Right lobe of liver (tissue), 6 donors: ENCODE measurements around the gene SERPING1. TPM values are rescaled to one million over a fixed set of nuclear protein-coding genes. Genes with fewer than 3 reads are reported as not detected.

ENCODE experiments used
- ATAC-seq, 4 donors: fragments of 200-7000 bp; cut with Tn5 transposase; one replicate each; pipeline ENCODE4 v1.9.1; 2020; ENCODE audit warnings: mild to moderate bottlenecking in 4 of 4, moderate library complexity in 4 of 4
- DNase-seq, 3 donors: peaks; one replicate each; pipeline ENCODE4 v3.0.0-alpha.2; 2020
- H3K27ac ChIP-seq, 3 donors: fragments of 200-600 bp; one replicate each; pipeline ENCODE4 v1.8.0; 2022
- H3K27me3 ChIP-seq, 2 donors: fragments of 200-600 bp; one replicate each; pipeline ENCODE4 v1.8.0; 2022
- H3K36me3 ChIP-seq, 4 donors: fragments of 200-600 bp; sonication (generic) in 1 of 4; one replicate each; pipeline versions ENCODE4 v1.5.1 to v1.8.0; 2017 to 2022; ENCODE audit warnings: control low read depth in 1 of 4
- H3K4me1 ChIP-seq, 4 donors: fragments of 200-600 bp; sonication (generic) in 1 of 4; one replicate each; pipeline versions ENCODE4 v1.5.1 to v1.8.0; 2017 to 2022; ENCODE audit warnings: control low read depth in 1 of 4
- H3K4me3 ChIP-seq, 3 donors: fragments of 200-600 bp; one replicate each; pipeline ENCODE4 v1.8.0; 2022
- H3K9me3 ChIP-seq, 4 donors: fragments of 200-600 bp; sonication (generic) in 1 of 4; one replicate each; pipeline versions ENCODE4 v1.5.1 to v1.8.0; 2017 to 2022; ENCODE audit warnings: control low read depth in 1 of 4
- CTCF ChIP-seq, 4 donors: fragments of 200-600 bp in 3 of 4; fragments of 450-650 bp in 1 of 4; IDR thresholded peaks; one replicate each; pipeline versions ENCODE4 v1.5.1 to v1.8.0; 2016 to 2022; ENCODE audit warnings: antibody characterized with exemption in 4 of 4, mild to moderate bottlenecking in 2 of 4
- POLR2A ChIP-seq: fragments of 450-650 bp; IDR thresholded peaks from one replicate; pipeline ENCODE4 v1.6.1; 2017; ENCODE audit warnings: antibody characterized with exemption, mild to moderate bottlenecking
- WGBS: methylation state at CpG from one replicate; pipeline ENCODE4 v1.1.6; 2018; ENCODE audit warnings: low coverage, low lambda C conversion rate; ENCODE audit not compliant: insufficient coverage; ENCODE audit errors: missing lambda C conversion rate; 5-methylcytosine and 5-hydroxymethylcytosine counted together
- intact Hi-C, 2 donors: fragments of 100-400 bp; cut with DNase I; formaldehyde crosslinking; loops; one replicate each; pipeline versions ENCODE4 v1.11.2 to v1.14.1; 2022
- total RNA-seq, 6 experiments: library from RNA; depleted of rRNA in 2 of 6; stranded (reverse); fragments of >200 nt in 2 of 6; fragmentation: NEBNext Ultra II Directional in 3 of 6; extraction: Animal tissue kit (Norgen Biotek cat#: 25700) in 3 of 6; gene quantifications; one replicate each; pipeline versions ENCODE4 v1.1.0 to v1.2.4, GENCODE V29; 2016 to 2023
- donor health status: DM: no; HTN: yes; CAD: no.
- donor health status: DM: no; HTN: no; CAD: no.
- donor health status: DM: no; HTN: no; CAD: no.
- donor health status: DM: no; HTN: yes; CAD: no.
- donor health status: DM: no; HTN: yes; CAD: no.

SERPING1 gene
- total RNA-seq, 6 experiments from 2014 or later: 1,903 to 2,571 (median 2,194) TPM

- Histone ChIP-seq H3K27me3 (no peaks in the 10 kb centered on the region), H3K4me3 (peak overlapping the region; percentile 57 to 75 (median 68)), H3K9me3 (no peaks in the 10 kb centered on the region), H3K36me3 (peaks cover 0 to 39% (median 14%) of the 10 kb centered on the region in 4 donors), H3K27ac (peak overlapping the region; percentile 73 to 92 (median 81)), H3K4me1 (peaks cover 0 to 37% (median 13%) of the 10 kb centered on the region in 4 donors)
- TF ChIP-seq CTCF (IDR thresholded peaks at IDR 0.05) (no peak), POLR2A (no peak)
- 46% methylated on average over 2 of the region's 2 CpGs for WGBS
- DNase-seq (no peak), ATAC-seq (peak in 1 of 4 donors; percentile 11)
- intact Hi-C loops: no loop called here
Measured at GRCh38 chr11:57599381-57599780, 1.9 kb downstream of the SERPING1 start.

- H3K4me1 ChIP-seq: peaks cover 0 to 41% (median 7%) of the 10 kb centered on the region in 4 donors
- ATAC-seq (no peak), DNase-seq (no peak)
- TF ChIP-seq POLR2A: no peak
- TF ChIP-seq CTCF (IDR thresholded peaks at IDR 0.05): no peak
- no peaks in the 10 kb centered on the region for H3K27me3 ChIP-seq
- no peaks in the 10 kb centered on the region for H3K9me3 ChIP-seq
- peak overlapping the region in 1 of 3 donors; percentile 18 for H3K27ac ChIP-seq
- H3K36me3 ChIP-seq: peaks cover 1 to 58% (median 21%) of the 10 kb centered on the region in 4 donors
- intact Hi-C loops: no loop called here
- 85% methylated on average over 2 of the region's 3 CpGs for WGBS
- no peak overlapping the region for H3K4me3 ChIP-seq
Measured at GRCh38 chr11:57601297-57601696, 3.8 kb downstream of the SERPING1 start.

GRCh38 chr11:57604296-57605027, 7.0 kb downstream of the SERPING1 start:
- H3K27ac ChIP-seq: no peak overlapping the region
- no peak for ATAC-seq
- H3K36me3 ChIP-seq: peaks cover 3 to 85% (median 30%) of the 10 kb centered on the region in 4 donors
- H3K4me1 ChIP-seq: peaks cover 0 to 42% (median 4%) of the 10 kb centered on the region in 4 donors
- no peak for DNase-seq
- H3K4me3 ChIP-seq: no peak overlapping the region
- H3K9me3 ChIP-seq: no peaks in the 10 kb centered on the region
- 63% methylated on average over 8 of the region's 8 CpGs for WGBS
- H3K27me3 ChIP-seq: no peaks in the 10 kb centered on the region
- TF ChIP-seq POLR2A (no peak), CTCF (IDR thresholded peaks at IDR 0.05) (no peak)
- intact Hi-C loops: no loop called here

- H3K27me3 ChIP-seq: no peaks in the 10 kb centered on the region
- TF ChIP-seq CTCF (IDR thresholded peaks at IDR 0.05) (no peak), POLR2A (no peak)
- H3K4me3 ChIP-seq: no peak overlapping the region
- intact Hi-C loops: no loop called here
- WGBS: 90% methylated on average over 4 of the region's 5 CpGs
- no peaks in the 10 kb centered on the region for H3K9me3 ChIP-seq
- DNase-seq (no peak), ATAC-seq (no peak)
- no peak overlapping the region for H3K27ac ChIP-seq
- H3K36me3 ChIP-seq: peaks cover 5 to 85% (median 33%) of the 10 kb centered on the region in 4 donors
- peaks cover 0 to 42% (median 4%) of the 10 kb centered on the region in 4 donors for H3K4me1 ChIP-seq
Measured at GRCh38 chr11:57605028-57605420, 7.5 kb downstream of the SERPING1 start.
